KMS-11 (cell line): ENCODE results near the gene BMAL1.

Experiments used
- H2AFZ ChIP-seq: fragments of 200-600 bp; sonication (generic); 2 replicates; pipeline ENCODE4 v1.6.1; 2016; ENCODE audit warnings: antibody characterized with exemption, mixed run types, low read depth
- H3K27ac ChIP-seq: fragments of 200-600 bp; sonication (generic); 2 replicates; pipeline ENCODE4 v1.6.1; 2016; ENCODE audit warnings: mild to moderate bottlenecking, mixed run types
- H3K27me3 ChIP-seq: fragments of 200-600 bp; sonication (generic); 2 replicates; pipeline ENCODE4 v1.6.1; 2017; ENCODE audit warnings: mild to moderate bottlenecking, low read depth, mixed run types, moderate library complexity; ENCODE audit not compliant: insufficient read depth
- H3K36me3 ChIP-seq: fragments of 200-600 bp; sonication (generic); 2 replicates; pipeline ENCODE4 v1.6.1; 2017; ENCODE audit warnings: mild to moderate bottlenecking, mixed run types; ENCODE audit not compliant: insufficient read depth
- H3K4me1 ChIP-seq: fragments of 200-600 bp; sonication (generic); 2 replicates; pipeline ENCODE4 v1.6.1; 2016; ENCODE audit warnings: mild to moderate bottlenecking, low read depth, mixed run types; ENCODE audit not compliant: poor library complexity, severe bottlenecking
- H3K4me2 ChIP-seq: fragments of 200-600 bp; sonication (generic); 2 replicates; pipeline ENCODE4 v1.7.0; 2016; ENCODE audit warnings: mild to moderate bottlenecking, mixed run types
- H3K4me3 ChIP-seq: fragments of 200-600 bp; sonication (generic); IDR thresholded peaks from 2 replicates; pipeline ENCODE4 v1.6.1; 2017; ENCODE audit warnings: low read depth, low read length, mixed read lengths; ENCODE audit not compliant: insufficient read depth
- H3K79me2 ChIP-seq: fragments of 200-600 bp; sonication (generic); 2 replicates; pipeline ENCODE4 v1.6.1; 2016; ENCODE audit warnings: low read depth, mixed run types; ENCODE audit not compliant: insufficient read depth
- H3K9ac ChIP-seq: fragments of 200-600 bp; sonication (generic); 2 replicates; pipeline ENCODE4 v1.6.1; 2016; ENCODE audit warnings: mild to moderate bottlenecking, mixed run types
- H4K20me1 ChIP-seq: fragments of 200-600 bp; sonication (generic); 2 replicates; pipeline ENCODE4 v1.6.1; 2016; ENCODE audit warnings: mild to moderate bottlenecking, mixed run types; ENCODE audit not compliant: insufficient read depth
- TF ChIP-seq, protein P1 (sequence below): fragments of 200-600 bp; sonication (generic); conservative IDR thresholded peaks from 2 replicates; pipeline ENCODE4 v1.6.1; 2017; ENCODE audit warnings: low read depth, mild to moderate bottlenecking, antibody characterized with exemption, low read length, moderate library complexity, mixed read lengths

The BMAL1 gene

GRCh38 chr11:13332124-13332523 lies 54.5 kb downstream of the BMAL1 start:
- H3K4me1 ChIP-seq = peaks cover 51% of the 10 kb centered on the region
- no peak overlapping the region for H3K4me3 ChIP-seq
- TF ChIP-seq, protein P1, sequence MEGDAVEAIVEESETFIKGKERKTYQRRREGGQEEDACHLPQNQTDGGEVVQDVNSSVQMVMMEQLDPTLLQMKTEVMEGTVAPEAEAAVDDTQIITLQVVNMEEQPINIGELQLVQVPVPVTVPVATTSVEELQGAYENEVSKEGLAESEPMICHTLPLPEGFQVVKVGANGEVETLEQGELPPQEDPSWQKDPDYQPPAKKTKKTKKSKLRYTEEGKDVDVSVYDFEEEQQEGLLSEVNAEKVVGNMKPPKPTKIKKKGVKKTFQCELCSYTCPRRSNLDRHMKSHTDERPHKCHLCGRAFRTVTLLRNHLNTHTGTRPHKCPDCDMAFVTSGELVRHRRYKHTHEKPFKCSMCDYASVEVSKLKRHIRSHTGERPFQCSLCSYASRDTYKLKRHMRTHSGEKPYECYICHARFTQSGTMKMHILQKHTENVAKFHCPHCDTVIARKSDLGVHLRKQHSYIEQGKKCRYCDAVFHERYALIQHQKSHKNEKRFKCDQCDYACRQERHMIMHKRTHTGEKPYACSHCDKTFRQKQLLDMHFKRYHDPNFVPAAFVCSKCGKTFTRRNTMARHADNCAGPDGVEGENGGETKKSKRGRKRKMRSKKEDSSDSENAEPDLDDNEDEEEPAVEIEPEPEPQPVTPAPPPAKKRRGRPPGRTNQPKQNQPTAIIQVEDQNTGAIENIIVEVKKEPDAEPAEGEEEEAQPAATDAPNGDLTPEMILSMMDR = no peak
- H3K79me2 ChIP-seq = no peaks in the 10 kb centered on the region; the same call in 1 of the 2 replicates
- H2AFZ ChIP-seq = no peak overlapping the region
- H3K9ac ChIP-seq = no peak overlapping the region
- no peaks in the 10 kb centered on the region for H3K36me3 ChIP-seq
- H4K20me1 ChIP-seq = 0 out of 2 replicates have a peak, but pooled peaks cover 3% of the 10 kb centered on the region
- H3K4me2 ChIP-seq = no peak overlapping the region
- H3K27ac ChIP-seq = no peak overlapping the region
- H3K27me3 ChIP-seq = no peaks in the 10 kb centered on the region

DNA sequence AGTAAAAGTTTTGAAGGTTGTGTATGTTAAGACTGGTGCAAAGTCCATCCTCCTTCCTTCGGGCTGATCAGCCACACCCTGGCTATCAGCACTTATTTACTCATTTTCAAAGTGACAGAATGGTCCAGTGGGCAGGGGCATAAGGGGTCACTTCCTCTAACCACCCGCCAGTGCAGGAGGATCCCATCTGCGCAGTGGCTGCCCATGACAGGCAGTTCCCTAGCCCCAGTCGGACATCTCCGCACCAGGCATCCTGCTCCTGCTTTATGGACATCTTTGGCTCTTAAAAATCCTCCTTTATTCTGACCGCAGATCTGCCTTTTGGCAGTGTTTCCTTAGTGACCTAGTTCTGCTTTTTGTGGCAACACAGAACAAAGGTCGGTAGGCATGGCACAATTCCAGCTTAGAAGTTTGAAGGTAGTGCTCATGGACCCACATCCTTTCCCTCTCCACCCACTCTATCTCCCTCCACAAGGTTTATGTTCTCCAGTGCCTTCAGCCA lies 55.9 kb downstream of the BMAL1 start:
- TF ChIP-seq, protein P1 = no peak
- no peak overlapping the region; the same call in 1 of the 2 replicates for H3K4me2 ChIP-seq
- no peaks in the 10 kb centered on the region for H3K36me3 ChIP-seq
- no peak overlapping the region for H3K27ac ChIP-seq
- 0 out of 2 replicates have a peak, but pooled peaks cover 3% of the 10 kb centered on the region for H4K20me1 ChIP-seq
- no peak overlapping the region for H3K9ac ChIP-seq
- no peak overlapping the region for H2AFZ ChIP-seq
- no peak overlapping the region for H3K4me3 ChIP-seq
- no peaks in the 10 kb centered on the region for H3K27me3 ChIP-seq
- peaks cover 3% of the 10 kb centered on the region; the same call in 1 of the 2 replicates for H3K79me2 ChIP-seq
- peaks cover 65% of the 10 kb centered on the region for H3K4me1 ChIP-seq

DNA sequence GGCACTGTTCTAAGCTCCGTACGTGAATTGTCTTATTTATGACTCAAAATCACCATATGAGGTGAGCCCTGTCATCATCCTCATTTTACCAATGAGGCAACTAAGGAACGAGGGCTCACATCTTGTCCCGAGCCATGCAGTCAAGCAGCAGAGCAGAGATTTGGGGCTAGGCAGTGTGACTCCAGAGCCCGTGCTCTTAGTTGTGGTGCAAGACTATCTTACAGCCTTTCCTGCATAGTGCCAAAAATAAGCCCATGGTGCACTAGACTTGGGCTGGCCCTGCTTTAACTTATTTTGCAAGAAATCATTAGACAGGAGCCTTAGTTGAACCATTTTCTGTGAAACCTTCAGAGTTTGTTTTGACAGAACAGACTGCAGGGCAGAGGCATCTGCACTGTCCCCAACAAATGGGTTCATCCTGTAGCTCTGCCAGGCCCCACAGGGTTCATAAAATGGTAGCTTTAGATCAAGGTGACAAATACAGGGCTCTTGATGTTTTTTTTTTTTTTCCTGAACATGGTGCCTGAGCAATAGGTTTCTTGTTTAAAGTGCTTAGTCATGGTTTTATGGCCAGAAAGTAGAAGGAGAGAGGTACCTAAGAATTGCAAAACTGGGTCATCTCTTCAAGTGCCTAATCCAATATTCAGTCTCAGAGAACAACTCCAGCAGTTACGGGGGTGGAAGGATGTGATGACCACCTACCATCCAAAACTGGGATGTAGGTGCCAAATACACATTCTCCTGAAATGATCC lies 56.6 kb downstream of the BMAL1 start:
- Histone ChIP-seq H4K20me1 (0 out of 2 replicates have a peak, but pooled peaks cover 3% of the 10 kb centered on the region), H3K27me3 (no peaks in the 10 kb centered on the region), H2AFZ (no peak overlapping the region), H3K79me2 (peaks cover 8% of the 10 kb centered on the region; the same call in 1 of the 2 replicates), H3K4me3 (no peak overlapping the region), H3K27ac (no peak overlapping the region), H3K9ac (no peak overlapping the region), H3K36me3 (no peaks in the 10 kb centered on the region), H3K4me2 (no peak overlapping the region; the same call in 1 of the 2 replicates), H3K4me1 (peaks cover 71% of the 10 kb centered on the region)
- TF ChIP-seq, protein P1 = no peak

DNA sequence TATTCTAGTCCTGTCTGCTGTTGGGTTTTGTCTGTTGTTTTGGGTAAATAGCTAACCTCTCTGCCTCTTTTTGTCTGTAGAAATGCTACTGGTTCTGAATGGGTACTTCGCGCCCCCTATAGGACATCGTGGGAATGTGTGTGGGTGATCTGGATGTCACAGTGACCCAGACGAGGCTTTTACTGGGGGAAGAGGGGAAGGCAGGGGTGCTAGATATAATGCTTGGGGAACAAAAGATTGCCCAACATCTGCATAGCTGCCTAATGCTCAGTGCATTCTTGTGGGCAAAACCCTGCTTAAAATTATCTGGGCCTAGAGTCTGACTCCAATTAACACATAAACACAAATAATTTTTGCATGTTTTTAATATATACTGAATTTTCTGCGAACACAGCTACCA lies 57.7 kb downstream of the BMAL1 start:
- peaks cover 8% of the 10 kb centered on the region; the same call in 1 of the 2 replicates for H3K79me2 ChIP-seq
- 0 out of 2 replicates have a peak, but pooled peaks cover 3% of the 10 kb centered on the region for H4K20me1 ChIP-seq
- H3K27ac ChIP-seq = no peak overlapping the region
- H2AFZ ChIP-seq = no peak overlapping the region
- H3K4me1 ChIP-seq = peaks cover 71% of the 10 kb centered on the region
- no peaks in the 10 kb centered on the region for H3K27me3 ChIP-seq
- H3K4me3 ChIP-seq = no peak overlapping the region
- TF ChIP-seq, protein P1 = peak; percentile 92
- no peak overlapping the region for H3K4me2 ChIP-seq
- no peaks in the 10 kb centered on the region for H3K36me3 ChIP-seq
- H3K9ac ChIP-seq = no peak overlapping the region
